H9 (cell line): ENCODE results near the gene TRAF3. TPM values are rescaled to one million over a fixed set of nuclear protein-coding genes. Genes with fewer than 3 reads are reported as not detected.
A peak's percentile ranks its signal among the peaks of the same experiment; 100 is the strongest.

Source experiments
- DNase-seq: peaks from one replicate; pipeline ENCODE4 v3.0.0-alpha.2; 2017
- H2AFZ ChIP-seq: one replicate; pipeline ENCODE4 v1.6.1; 2013; ENCODE audit warnings: mild to moderate bottlenecking, low read length, control low read depth, moderate library complexity
- H2AK5ac ChIP-seq: 2 replicates; pipeline ENCODE4 v1.6.1; 2013; ENCODE audit warnings: low read length, control low read depth, mixed read lengths; ENCODE audit not compliant: insufficient read length
- H2BK120ac ChIP-seq: one replicate; pipeline ENCODE4 v1.6.1; 2013; ENCODE audit warnings: low read depth, mild to moderate bottlenecking, low read length, control low read depth, inconsistent platforms; ENCODE audit not compliant: poor library complexity, severe bottlenecking
- H2BK12ac ChIP-seq: 2 replicates; pipeline ENCODE4 v1.6.1; 2013; ENCODE audit warnings: low read length, control low read depth, mixed read lengths, low read depth; ENCODE audit not compliant: insufficient read length
- H2BK15ac ChIP-seq: 2 replicates; pipeline ENCODE4 v1.6.1; 2013; ENCODE audit warnings: low read depth, low read length, control low read depth
- H2BK20ac ChIP-seq: one replicate; pipeline ENCODE4 v1.6.1; 2013; ENCODE audit warnings: low read depth, mild to moderate bottlenecking, low read length, control low read depth, inconsistent platforms; ENCODE audit not compliant: poor library complexity, severe bottlenecking
- H2BK5ac ChIP-seq: 2 replicates; pipeline ENCODE4 v1.6.1; 2013; ENCODE audit warnings: low read length, control low read depth, mixed read lengths; ENCODE audit not compliant: insufficient read length
- H3K14ac ChIP-seq: 2 replicates; pipeline ENCODE4 v1.6.1; 2013; ENCODE audit warnings: low read length, control low read depth; ENCODE audit not compliant: insufficient read depth
- H3K18ac ChIP-seq: 2 replicates; pipeline ENCODE4 v1.6.1; 2013; ENCODE audit warnings: low read depth, mild to moderate bottlenecking, mixed read lengths, low read length, control low read depth; ENCODE audit not compliant: insufficient read length
- H3K23ac ChIP-seq: 2 replicates; pipeline ENCODE4 v1.6.1; 2013; ENCODE audit warnings: low read length, control low read depth, mixed read lengths, low read depth; ENCODE audit not compliant: insufficient read length
- H3K23me2 ChIP-seq: 2 replicates; pipeline ENCODE4 v1.6.1; 2013; ENCODE audit warnings: low read depth, mild to moderate bottlenecking, mixed read lengths, low read length, control low read depth; ENCODE audit not compliant: insufficient read length, poor library complexity, severe bottlenecking
- H3K27ac ChIP-seq: 2 replicates; pipeline ENCODE4 v1.5.1; 2013; ENCODE audit warnings: low read length, control low read depth, mixed read lengths, low read depth; ENCODE audit not compliant: insufficient read length
- H3K27me3 ChIP-seq: 2 replicates; pipeline ENCODE4 v1.6.1; 2013; ENCODE audit warnings: low read length, control low read depth, inconsistent platforms; ENCODE audit not compliant: insufficient read depth
- H3K4ac ChIP-seq: 2 replicates; pipeline ENCODE4 v1.6.1; 2013; ENCODE audit warnings: low read depth, mild to moderate bottlenecking, control low read depth, inconsistent platforms, low read length, moderate library complexity
- H3K4me1 ChIP-seq: 2 replicates; pipeline ENCODE4 v1.6.1; 2013; ENCODE audit warnings: low read length, control low read depth, inconsistent platforms; ENCODE audit not compliant: insufficient read depth
- H3K4me2 ChIP-seq: 2 replicates; pipeline ENCODE4 v1.6.1; 2013; ENCODE audit warnings: low read length, control low read depth, mixed read lengths; ENCODE audit not compliant: insufficient read length, insufficient read depth
- H3K56ac ChIP-seq: 2 replicates; pipeline ENCODE4 v1.6.1; 2013; ENCODE audit warnings: low read depth, mild to moderate bottlenecking, mixed read lengths, low read length, control low read depth; ENCODE audit not compliant: insufficient read length
- H3K79me1 ChIP-seq: 2 replicates; pipeline ENCODE4 v1.6.1; 2013; ENCODE audit warnings: low read depth, mild to moderate bottlenecking, moderate library complexity, low read length, control low read depth, inconsistent platforms; ENCODE audit not compliant: insufficient read depth, poor library complexity, severe bottlenecking
- H3K79me2 ChIP-seq: 2 replicates; pipeline ENCODE4 v1.6.1; 2013; ENCODE audit warnings: low read length, control low read depth, inconsistent platforms; ENCODE audit not compliant: insufficient read depth
- H3K9ac ChIP-seq: 2 replicates; pipeline ENCODE4 v1.6.1; 2013; ENCODE audit warnings: low read length, control low read depth, mixed read lengths; ENCODE audit not compliant: insufficient read length; ENCODE audit errors: extremely low read depth
- H3K9me3 ChIP-seq: one replicate; pipeline ENCODE4 v1.6.1; 2013; ENCODE audit warnings: low read depth, low read length, inconsistent platforms; ENCODE audit not compliant: control insufficient read depth
- H3T11ph ChIP-seq: one replicate; pipeline ENCODE4 v1.6.1; 2013; ENCODE audit warnings: mild to moderate bottlenecking, low read length, control low read depth, inconsistent platforms
- H4K20me1 ChIP-seq: one replicate; pipeline ENCODE4 v1.6.1; 2013; ENCODE audit not compliant: control insufficient read depth, insufficient read length, insufficient read depth
- H4K5ac ChIP-seq: 2 replicates; pipeline ENCODE4 v1.6.1; 2013; ENCODE audit warnings: low read depth, mild to moderate bottlenecking, mixed read lengths, low read length, control low read depth; ENCODE audit not compliant: insufficient read length
- H4K8ac ChIP-seq: replicated peaks from 2 replicates; pipeline ENCODE4 v1.6.1; 2013; ENCODE audit warnings: low read length, control low read depth, mixed read lengths, low read depth; ENCODE audit not compliant: insufficient read length
- H4K91ac ChIP-seq: 2 replicates; pipeline ENCODE4 v1.6.1; 2013; ENCODE audit warnings: low read depth, mild to moderate bottlenecking, moderate library complexity, mixed read lengths, low read length, control low read depth; ENCODE audit not compliant: insufficient read length
- H3K27ac Mint-ChIP-seq, 3 experiments: 2 replicates in 2 of 3; 3 replicates in 1 of 3; pipeline ENCODE4 v1.8.0; 2020 to 2021; ENCODE audit warnings: mixed read lengths in 3 of 3, mild to moderate bottlenecking in 1 of 3, moderate library complexity in 1 of 3
- H3K27me3 Mint-ChIP-seq: 2 replicates; pipeline ENCODE4 v1.8.0; 2021; ENCODE audit warnings: low read depth, mild to moderate bottlenecking, moderate library complexity, mixed read lengths
- H3K36me3 Mint-ChIP-seq, 3 experiments: 2 replicates in 2 of 3; 3 replicates in 1 of 3; pipeline ENCODE4 v1.8.0; 2020 to 2021; ENCODE audit warnings: low read depth in 3 of 3, mixed read lengths in 3 of 3; ENCODE audit not compliant: insufficient read depth in 1 of 3
- H3K4me1 Mint-ChIP-seq, 2 experiments: 2 replicates each; pipeline ENCODE4 v1.8.0; 2020; ENCODE audit warnings: mixed read lengths in 2 of 2
- H3K4me3 Mint-ChIP-seq, 2 experiments: 2 replicates in 1 of 2; 3 replicates in 1 of 2; pipeline ENCODE4 v1.8.0; 2020 to 2021; ENCODE audit warnings: mild to moderate bottlenecking in 2 of 2, mixed read lengths in 2 of 2, moderate library complexity in 1 of 2
- H3K9me3 Mint-ChIP-seq, 2 experiments: 2 replicates in 1 of 2; 3 replicates in 1 of 2; pipeline ENCODE4 v1.8.0; 2020; ENCODE audit warnings: mild to moderate bottlenecking in 2 of 2, mixed read lengths in 2 of 2, moderate library complexity in 1 of 2
- WGBS: extraction: QIAGEN DNeasy Blood & Tissue Kit; methylation state at CpG from one replicate; pipeline ENCODE4 v1.1.7; 2013; ENCODE audit warnings: missing lambda C conversion rate, low lambda C conversion rate, mixed read lengths; ENCODE audit not compliant: insufficient read length; ENCODE audit errors: extremely low coverage; 5-methylcytosine and 5-hydroxymethylcytosine counted together
- total RNA-seq: library from RNA; stranded (reverse); gene quantifications from 2 replicates; pipeline ENCODE4 v1.2.1, GENCODE V29; 2021
- TF ChIP-seq, protein P1 (sequence below): fragments of 200-600 bp; sonication (generic); conservative IDR thresholded peaks from 3 replicates; pipeline ENCODE4 v1.8.0; 2021; ENCODE audit warnings: antibody characterized with exemption, mild to moderate bottlenecking

The TRAF3 gene
- total RNA-seq, 1 experiment from 2014 or later: 9.6 TPM

DNA sequence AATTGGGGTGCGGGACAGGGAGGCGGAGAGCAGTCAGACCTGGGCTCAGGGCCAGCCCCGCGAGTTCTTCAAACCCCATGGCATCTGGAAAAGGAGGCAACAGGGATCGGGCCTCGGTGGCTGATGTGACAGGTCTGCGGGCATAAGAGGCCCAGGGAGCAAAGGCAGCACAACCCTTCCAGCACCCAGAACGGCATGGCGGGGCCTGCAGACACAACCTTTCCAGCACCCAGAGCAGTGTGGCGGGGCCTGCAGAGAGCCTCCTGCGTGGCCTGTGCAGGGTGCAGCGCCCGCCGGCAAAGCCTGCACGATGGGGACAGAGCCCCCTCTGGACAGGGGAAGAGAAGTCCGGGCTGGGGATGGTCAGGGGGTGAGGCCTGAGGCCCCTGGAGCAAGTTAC, 26.2 kb upstream of the TRAF3 start:
- peak; percentile 31 for DNase-seq
- Mint-ChIP-seq H3K27ac (peak overlapping the region in 2 of 3 experiments; percentile 28 to 51; a peak in 3 of 7 replicates), H3K4me3 (no peak overlapping the region), H3K27me3 (no peaks in the 10 kb centered on the region), H3K9me3 (no peaks in the 10 kb centered on the region), H3K36me3 (peaks cover 0 to 9% (median 2%) of the 10 kb centered on the region in 3 experiments; a peak in 3 of 7 replicates), H3K4me1 (peaks cover 7 to 18% of the 10 kb centered on the region in 2 experiments; a peak in 3 of 4 replicates)
- Histone ChIP-seq H3K23me2 (no peaks in the 10 kb centered on the region), H3K79me2 (no peaks in the 10 kb centered on the region), H2BK15ac (no peak overlapping the region), H4K8ac (no peak overlapping the region), H3T11ph (no peak overlapping the region), H3K56ac (no peak overlapping the region), H2BK20ac (no peak overlapping the region), H3K4me1 (no peaks in the 10 kb centered on the region), H3K79me1 (no peaks in the 10 kb centered on the region), H3K4ac (no peak overlapping the region), H3K18ac (no peak overlapping the region), H3K27ac (no peak overlapping the region), H3K27me3 (no peaks in the 10 kb centered on the region), H4K91ac (no peak overlapping the region), H3K4me2 (no peak overlapping the region), H2BK120ac (no peak overlapping the region), H3K23ac (no peak overlapping the region), H4K20me1 (no peaks in the 10 kb centered on the region), H3K9me3 (no peaks in the 10 kb centered on the region), H2BK5ac (no peak overlapping the region), H2AFZ (no peak overlapping the region), H2AK5ac (no peak overlapping the region), H4K5ac (no peak overlapping the region), H2BK12ac (no peak overlapping the region), H3K9ac (no peak overlapping the region), H3K14ac (no peak overlapping the region)
- WGBS: no CpG with 5 or more reads among the region's 16 CpGs
- TF ChIP-seq, protein P1, sequence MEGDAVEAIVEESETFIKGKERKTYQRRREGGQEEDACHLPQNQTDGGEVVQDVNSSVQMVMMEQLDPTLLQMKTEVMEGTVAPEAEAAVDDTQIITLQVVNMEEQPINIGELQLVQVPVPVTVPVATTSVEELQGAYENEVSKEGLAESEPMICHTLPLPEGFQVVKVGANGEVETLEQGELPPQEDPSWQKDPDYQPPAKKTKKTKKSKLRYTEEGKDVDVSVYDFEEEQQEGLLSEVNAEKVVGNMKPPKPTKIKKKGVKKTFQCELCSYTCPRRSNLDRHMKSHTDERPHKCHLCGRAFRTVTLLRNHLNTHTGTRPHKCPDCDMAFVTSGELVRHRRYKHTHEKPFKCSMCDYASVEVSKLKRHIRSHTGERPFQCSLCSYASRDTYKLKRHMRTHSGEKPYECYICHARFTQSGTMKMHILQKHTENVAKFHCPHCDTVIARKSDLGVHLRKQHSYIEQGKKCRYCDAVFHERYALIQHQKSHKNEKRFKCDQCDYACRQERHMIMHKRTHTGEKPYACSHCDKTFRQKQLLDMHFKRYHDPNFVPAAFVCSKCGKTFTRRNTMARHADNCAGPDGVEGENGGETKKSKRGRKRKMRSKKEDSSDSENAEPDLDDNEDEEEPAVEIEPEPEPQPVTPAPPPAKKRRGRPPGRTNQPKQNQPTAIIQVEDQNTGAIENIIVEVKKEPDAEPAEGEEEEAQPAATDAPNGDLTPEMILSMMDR: no peak
